Activated CD8-positive, alpha-beta memory T cell treated with anti-CD3 and anti-CD28 coated beads for 48 hours (primary cell): ENCODE results near the gene POU2F2.

Source experiments
- DNase-seq, 3 experiments: peaks; one replicate each; pipeline ENCODE4 v3.0.0-alpha.2; 2020; ENCODE audit warnings: low read depth in 2 of 3, low spot score in 2 of 3

Gene POU2F2

DNA sequence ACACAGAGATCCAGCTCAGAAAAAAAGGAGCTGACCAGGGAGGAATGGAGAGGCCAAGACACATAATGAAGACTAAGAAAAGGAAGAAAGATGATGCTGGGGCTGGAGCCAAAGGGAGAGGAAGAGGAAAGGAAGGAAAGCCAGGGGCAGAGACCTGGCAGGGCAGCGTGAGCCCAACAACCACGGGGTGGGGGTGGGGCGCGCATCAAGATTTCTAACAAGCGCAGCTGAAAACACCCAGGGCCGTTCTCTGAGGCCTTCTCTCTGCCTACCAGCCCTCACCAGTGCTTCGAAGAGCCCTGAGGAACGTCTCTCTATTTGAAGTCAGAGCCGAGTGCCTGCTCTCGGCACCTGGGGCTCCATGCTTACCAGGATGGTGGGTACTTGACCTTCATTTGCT is 23.6 kb upstream of the POU2F2 start:
- no peak for DNase-seq

GRCh38 chr19:42154471-42155323 is 22.5 kb upstream of the POU2F2 start:
- DNase-seq = no peak

DNA sequence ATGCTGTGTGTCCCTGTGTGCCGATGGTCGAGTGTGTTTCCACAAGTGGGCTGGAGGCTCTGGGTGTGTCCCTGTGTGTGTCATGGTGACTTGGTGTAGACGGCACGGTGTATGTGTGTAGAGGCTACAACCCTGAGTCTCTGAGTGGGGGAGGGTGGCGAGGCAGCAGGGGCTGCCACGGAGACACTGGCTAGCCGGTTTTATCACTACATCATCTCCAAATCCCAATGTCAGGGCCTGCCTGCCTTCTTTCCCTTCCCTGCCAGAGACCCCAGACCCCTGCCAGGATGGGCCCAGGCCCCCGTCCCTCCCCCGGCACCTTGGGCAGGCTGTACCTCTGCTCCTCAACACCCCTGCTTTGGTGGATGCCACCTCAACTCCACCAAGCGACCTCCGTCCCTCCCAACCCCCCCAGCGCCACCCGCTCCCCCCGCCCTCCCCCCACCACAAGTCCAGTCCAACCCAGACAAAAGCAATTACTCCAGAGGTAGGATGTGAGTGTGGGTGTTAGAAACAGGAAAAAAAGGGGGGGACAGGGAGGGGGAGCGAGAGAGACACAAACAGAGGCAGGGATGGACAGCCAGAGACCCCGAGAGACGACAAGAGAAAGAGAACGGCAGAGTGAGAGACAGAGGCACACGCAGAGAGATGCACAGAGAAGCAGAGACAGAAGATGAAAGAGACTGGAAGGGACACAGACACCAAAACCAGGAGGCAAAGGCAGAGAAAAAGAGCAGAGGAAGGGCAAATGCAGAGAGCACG is 21.6 kb upstream of the POU2F2 start:
- no peak for DNase-seq

DNA sequence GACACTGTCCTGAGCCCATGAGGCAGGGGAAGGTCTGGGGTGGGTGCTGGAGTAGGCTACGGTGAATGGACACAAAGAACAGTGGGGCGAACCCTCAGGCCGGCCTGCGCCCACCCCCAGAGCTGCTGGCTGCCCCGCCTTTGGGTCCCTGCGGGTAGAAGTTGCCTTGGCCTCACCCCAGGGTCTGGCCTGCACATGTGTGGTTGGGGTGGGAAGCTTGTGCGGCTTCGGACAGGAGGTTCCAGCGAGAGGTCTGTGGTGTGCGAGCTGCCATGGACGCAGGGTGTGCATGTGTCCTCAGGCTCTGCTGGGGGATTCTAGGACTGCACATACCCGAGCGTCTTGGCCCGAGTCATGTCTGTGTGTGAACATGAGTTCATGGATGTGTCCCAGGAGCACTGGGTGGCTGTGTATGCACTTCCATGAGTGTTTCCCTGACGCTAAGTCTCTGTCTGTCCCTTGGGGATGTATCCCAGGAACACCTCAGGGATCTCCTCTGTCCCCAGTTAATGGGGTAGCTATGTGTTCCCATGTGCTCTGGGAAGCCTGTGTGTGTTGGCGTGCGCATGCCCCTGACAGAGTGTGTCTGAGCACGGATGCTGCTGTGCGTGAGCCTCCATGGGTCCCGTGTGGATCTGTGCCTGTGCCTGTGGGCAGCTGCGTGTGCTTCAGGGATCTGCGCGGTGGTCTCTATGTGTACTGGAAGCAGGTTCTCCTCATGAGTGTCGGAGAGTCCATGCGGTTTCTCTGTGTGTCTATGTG is 20.8 kb upstream of the POU2F2 start:
- no peak for DNase-seq

GRCh38 chr19:42151782-42152684 is 19.8 kb upstream of the POU2F2 start:
- DNase-seq = no peak

DNA sequence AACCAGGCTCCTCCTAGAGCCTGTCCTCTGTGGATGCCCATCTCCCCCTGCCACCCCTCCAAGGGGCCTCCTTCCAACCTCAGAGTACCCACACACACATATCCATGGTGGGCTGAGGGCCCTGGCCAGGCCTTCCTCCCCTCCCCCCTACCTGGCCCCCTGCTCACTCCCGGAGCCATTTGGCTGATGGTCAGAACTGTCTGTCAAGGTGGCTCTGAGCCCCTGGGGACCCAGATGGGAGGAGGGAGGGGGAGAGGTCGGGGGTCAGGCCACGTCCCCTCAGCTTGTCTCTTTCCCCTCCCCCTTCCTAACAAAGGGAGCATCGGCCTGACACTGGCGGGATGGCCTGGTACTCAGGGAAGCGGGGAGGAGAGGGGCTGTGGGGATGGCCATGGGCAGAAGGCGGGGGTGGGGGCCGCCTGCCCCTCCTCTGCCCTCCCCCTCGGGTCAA is 18.7 kb upstream of the POU2F2 start:
- DNase-seq = no peak

GRCh38 chr19:42150364-42150763 is 18.1 kb upstream of the POU2F2 start:
- DNase-seq = no peak

DNA sequence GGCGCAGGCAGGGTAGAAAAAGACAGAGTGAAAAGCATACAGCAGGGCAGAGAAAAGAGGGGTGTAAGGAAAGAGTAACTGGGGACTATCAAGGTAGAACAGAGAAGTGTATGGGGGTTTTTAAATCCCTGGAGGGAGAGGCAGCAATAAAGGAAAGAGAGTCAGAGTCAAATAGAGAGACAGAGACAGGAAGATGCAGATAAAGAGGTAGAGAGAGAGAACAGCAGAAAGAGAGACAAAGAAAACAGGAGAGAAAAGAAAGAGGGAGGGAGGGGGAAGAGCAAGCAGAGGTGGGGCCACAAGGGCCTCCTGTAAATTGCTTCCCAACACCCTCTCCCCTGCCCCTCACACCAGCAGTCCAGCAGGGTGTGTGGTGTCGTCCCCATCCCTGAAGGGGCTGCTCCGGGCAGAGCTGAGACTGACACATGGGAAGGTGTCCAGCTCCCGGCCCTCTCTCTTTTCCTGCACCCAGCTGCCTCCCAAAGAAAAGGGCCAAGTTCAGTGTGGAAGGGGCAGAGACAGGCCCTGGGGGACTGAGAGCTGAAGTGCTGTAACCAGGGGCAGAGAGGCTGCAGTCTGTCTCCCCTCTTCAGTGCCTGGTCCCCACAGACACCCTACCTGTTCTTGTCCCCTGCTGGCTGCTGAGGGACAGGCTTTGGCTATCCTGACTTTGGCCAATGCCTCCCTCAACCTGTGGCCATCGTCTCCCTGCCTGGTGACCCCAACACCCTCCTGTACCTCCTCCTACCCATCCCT is 17.4 kb upstream of the POU2F2 start:
- DNase-seq = no peak

DNA sequence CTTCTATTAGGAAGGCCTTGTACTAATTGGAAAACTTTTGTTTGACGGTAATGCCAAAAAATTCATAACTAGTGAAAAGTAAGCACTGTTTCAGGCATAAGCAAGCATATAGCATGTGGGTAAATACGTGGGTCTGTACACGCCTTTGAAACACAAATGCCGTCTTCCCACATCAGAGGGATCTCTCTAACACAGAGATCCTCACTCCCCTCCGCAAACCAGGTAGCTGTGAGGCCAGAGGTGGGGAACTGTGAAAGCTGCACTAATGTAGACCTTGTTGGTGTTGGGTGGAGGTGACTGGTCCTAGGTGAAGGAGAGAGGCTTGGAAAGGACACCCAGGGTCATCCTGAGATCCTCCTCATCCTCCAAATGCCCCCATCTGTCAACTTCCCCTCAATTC is 16.0 kb upstream of the POU2F2 start:
- DNase-seq = no peak

DNA sequence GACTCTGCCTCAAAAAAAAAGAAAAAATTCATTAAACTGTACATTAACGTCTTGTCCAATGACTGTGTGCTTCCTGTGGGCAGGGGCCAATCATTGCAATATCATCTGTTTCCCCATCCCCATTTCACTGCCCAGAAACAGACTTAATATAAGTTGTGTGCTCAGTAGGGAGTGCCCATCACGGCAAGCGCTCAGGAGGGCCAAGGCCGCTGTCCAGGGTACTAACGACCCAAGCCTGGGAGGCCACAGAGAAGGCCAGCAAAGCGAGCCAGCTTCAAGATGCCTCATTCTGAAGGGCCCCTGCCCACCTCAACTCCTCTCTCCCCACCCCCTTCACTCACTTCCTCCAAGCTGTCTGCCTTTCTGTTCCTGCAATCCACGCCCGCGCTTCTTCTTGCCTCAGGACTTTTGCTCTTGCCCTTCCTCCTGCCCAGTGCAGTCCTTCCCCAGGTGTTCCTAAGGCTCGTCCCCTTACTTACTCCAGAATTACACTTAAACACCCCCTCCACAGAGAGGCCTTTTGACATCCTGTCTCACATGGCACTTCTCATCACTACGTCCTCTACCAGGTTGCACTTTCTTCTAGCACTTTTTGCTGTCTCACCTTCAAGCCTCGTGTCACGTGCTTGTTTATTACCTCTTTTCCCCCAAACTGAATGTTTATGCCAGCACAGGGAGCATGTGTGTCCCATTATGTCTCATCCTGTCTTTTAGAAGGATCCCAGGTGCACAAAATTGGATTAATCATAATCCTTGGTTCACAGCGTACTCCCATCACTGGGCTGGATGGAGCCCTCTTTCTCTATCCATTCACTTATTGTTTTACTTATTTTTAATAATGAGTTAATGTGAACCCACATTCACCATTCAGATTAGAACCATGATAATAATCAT is 11.3 kb upstream of the POU2F2 start:
- no peak for DNase-seq

DNA sequence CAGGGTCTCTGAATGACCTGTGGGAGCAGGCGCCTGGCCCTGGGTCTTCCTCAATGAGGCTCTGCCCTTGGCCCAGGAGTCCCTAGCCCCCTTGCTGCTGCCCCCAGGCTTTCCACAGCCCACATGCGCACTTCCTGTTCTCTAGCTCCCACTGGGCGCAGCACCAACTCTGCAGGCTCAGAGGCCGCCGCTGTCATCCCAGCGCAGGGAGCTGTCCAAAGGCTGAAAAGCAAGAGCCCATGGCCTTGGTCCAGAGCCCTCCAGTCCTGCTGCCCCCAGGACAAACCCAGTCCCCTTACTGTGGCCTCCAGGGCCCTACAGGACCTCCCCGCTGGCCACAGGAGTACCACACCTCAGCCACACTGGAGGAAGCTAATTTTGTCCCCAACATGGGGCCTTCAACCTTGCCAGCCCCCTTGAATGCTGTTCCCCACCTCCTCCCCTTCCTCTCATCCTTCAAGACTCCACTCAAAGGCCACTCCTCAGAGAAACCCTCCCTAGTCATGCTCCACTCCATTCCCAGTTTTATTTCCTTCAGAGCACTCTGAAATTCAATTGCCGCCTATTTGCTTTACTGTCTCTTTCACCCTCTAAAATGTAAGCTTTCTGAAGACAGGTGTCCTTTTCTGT is 8.0 kb upstream of the POU2F2 start:
- DNase-seq = no peak

- no peak for DNase-seq
Observed at GRCh38 chr19:42134535-42135070, 2.4 kb upstream of the POU2F2 start.

- DNase-seq = peak; percentile 72 to 82 (median 74)
Observed at GRCh38 chr19:42132851-42133528, 744 bp upstream of the POU2F2 start.

GRCh38 chr19:42131149-42132029 is 857 bp downstream of the POU2F2 start:
- DNase-seq = no peak

GRCh38 chr19:42130254-42130573 is 2.0 kb downstream of the POU2F2 start:
- no peak for DNase-seq

- no peak for DNase-seq
Observed at GRCh38 chr19:42129399-42130253, 2.6 kb downstream of the POU2F2 start.
